Glomerular visceral epithelial cell (primary cell): Measurements from ENCODE around the gene ING1.
A peak's percentile ranks its signal among the peaks of the same experiment; 100 is the strongest.
"Not testable (repeated sequence)": the region's sequence is repeated elsewhere in the genome, so short reads cannot be mapped to it uniquely, and the experiment has no call there.

Experiments used
- DNase-seq: peaks from one replicate; pipeline ENCODE4 v3.0.0-alpha.2; 2016; ENCODE audit errors: extremely low spot score

ING1 gene

GRCh38 chr13:110695774-110696173 lies 17.7 kb upstream of the ING1 start:
- not testable (repeated sequence) for DNase-seq

GRCh38 chr13:110696776-110697175 lies 16.7 kb upstream of the ING1 start:
- DNase-seq: no peak

GRCh38 chr13:110697842-110698241 lies 15.7 kb upstream of the ING1 start:
- no peak for DNase-seq

GRCh38 chr13:110698689-110699088 lies 14.8 kb upstream of the ING1 start:
- DNase-seq: no peak

- no peak for DNase-seq
Observed at GRCh38 chr13:110699148-110700145, 14.1 kb upstream of the ING1 start.

GRCh38 chr13:110700186-110700585 lies 13.3 kb upstream of the ING1 start:
- DNase-seq: no peak

GRCh38 chr13:110700641-110701040 lies 12.9 kb upstream of the ING1 start:
- DNase-seq: no peak

GRCh38 chr13:110701061-110701460 lies 12.4 kb upstream of the ING1 start:
- not testable (repeated sequence) for DNase-seq

GRCh38 chr13:110702089-110702488 lies 11.4 kb upstream of the ING1 start:
- no peak for DNase-seq

GRCh38 chr13:110702591-110703526 lies 10.6 kb upstream of the ING1 start:
- no peak for DNase-seq

GRCh38 chr13:110705356-110705825 lies 8.1 kb upstream of the ING1 start:
- peak; percentile 6 for DNase-seq

- DNase-seq: peak; percentile 99
Observed at GRCh38 chr13:110705826-110706569, 7.5 kb upstream of the ING1 start, which contains the start of gene CARS2. TSS of gene CARS2 (minus strand) at chr13:110706116. CDS start at chr13:110706093, 23 bp downstream.

- DNase-seq: no peak
Observed at GRCh38 chr13:110706570-110707372, 6.7 kb upstream of the ING1 start.

GRCh38 chr13:110712081-110712848 lies 1.2 kb upstream of the ING1 start:
- peak; percentile 94 for DNase-seq

GRCh38 chr13:110712849-110713641 lies 455 bp upstream of the ING1 start:
- DNase-seq: peak; percentile 100

- DNase-seq: peak; percentile 50
Observed at GRCh38 chr13:110713981-110714796, 689 bp downstream of the ING1 start.

GRCh38 chr13:110714797-110715394 lies 1.4 kb downstream of the ING1 start:
- DNase-seq: peak; percentile 54
